Fibroblast of skin of left biceps (primary cell): ENCODE results near the gene ZNF619.
"Not testable (repeated sequence)": the region's sequence is repeated elsewhere in the genome, so short reads cannot be mapped to it uniquely, and the experiment has no call there.

ENCODE experiments used
- DNase-seq, 2 experiments: peaks; one replicate each; pipeline ENCODE4 v3.0.0-alpha.2; 2013; ENCODE audit warnings: low read depth in 2 of 2

ZNF619 gene

DNA sequence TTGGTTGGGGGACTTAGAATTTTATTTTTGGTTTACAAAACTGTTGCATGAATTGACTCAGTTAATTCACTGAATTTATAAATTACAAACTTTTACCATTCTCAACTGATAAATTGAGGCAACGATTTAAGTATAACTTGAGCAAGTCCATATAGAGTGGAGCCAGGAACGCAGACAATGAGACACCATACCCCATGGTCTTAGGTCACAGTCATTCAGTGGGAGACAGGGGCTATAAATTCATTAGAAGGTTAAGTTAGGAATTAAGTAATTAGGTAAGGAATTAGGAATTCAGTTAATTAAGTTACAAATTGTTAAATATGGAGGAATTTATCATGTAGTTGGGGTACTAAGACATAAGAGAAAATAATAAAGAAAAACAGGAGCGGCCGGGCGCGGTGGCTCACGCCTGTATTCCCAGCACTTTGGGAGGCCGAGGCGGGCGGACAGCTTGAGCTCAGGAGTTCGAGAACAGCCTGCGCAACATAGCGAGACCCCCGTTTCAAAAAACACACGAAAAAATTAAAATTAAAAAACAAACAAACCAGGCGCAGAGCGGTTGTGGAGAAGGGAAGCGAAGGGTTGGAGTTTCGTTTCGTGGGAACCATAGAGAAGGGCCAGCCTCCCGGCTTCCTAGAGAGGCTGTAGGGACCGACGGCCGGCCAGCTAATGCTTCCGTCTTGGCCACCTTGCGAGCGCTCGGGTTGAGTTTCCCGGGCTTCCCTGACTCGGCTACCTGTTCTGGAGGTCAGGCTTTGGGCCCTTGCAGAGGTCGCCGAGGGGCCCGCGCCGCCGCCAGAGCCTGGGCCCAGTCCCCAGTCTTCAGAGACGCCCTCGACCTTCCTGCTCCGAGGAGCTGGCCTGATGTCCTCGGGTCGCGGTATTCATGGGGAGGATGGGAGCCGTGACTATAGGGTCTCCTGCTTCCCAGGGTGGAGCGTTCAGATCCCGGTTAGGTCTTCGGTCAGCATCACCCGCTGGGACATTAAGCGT is at the start of gene ZNF619:
TSS of gene ZNF619 (plus strand) at position 645 of the 993 bp plus-strand sequence. CDS start 858 bp downstream, outside the sequence.
- DNase-seq, result peak; percentile 33 to 40

DNA sequence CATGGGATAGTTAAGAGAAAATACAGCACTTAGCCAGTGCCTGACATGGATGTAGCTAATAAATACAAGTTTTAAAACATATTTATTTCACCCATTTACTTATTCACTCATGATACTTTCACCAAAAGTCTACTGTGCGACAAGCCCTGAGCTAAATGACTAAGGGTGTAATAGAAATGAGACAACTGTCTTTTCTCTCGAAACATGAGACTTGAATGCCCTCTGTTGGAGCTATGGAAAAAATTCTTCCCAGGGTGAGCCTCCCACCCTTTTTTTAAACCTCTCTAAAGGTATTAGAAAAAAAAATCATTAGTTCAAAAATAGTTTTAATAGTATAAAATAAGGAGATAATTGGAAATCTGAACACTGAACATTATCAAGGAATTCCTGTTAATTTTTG is 44.1 kb upstream of the ZNF619 start:
- no peak for DNase-seq

DNA sequence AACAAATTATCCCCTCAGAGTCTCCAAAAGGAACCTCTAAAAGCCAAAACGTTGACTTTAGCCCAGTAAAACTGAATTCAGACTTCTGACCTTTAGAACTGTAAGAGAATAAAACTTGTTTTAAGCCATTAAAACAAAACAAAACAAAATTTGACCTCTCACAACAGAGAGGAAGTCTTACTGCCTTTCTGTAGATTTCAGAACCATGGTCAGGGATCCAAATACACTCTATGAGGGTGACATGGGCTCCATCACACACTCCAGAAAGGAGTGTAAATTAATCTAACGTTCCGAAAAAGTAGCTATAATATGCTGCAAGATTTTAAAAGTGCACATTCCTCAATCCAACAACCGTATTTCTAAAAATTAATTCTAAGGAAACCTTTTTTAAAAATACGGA is 39.0 kb upstream of the ZNF619 start:
- DNase-seq, result no peak

DNA sequence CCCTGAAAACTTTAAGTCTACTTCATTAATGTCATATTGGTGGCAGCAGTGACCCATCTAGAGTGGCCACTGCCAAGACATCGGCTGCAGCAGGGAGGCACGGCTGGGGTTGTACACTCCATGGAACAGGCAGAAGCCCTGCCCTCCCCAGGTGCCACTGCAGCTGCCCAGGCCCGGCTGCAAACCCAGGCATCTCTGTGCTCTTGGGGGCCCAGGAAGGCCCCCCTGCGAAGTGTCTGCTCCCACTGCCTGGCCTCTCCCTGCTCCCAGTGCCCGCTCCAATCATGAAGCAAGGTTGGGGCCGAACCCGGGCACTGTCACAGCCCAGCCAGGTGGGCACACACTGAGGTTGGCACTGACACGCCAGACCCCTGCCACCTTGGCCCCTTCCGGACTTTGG is 31.9 kb upstream of the ZNF619 start:
- DNase-seq, result no peak

DNA sequence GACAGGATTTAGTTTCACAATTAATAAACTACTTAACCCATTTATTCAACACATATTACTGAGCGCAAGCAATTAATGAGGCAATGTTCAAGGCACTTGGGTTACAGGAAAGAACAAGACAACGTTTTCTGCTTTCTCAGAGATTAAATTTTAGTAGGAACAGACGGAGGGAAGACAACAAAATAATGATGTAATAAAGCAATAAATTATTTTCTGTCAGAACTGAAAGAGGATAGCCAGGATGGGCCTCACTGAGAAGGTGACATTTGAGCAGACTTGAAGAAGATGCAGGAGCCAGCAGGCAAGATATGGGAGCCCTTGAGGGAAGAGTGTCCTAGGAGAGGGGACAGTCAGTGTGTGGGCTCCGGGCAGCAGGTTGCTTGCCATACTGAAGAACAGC is 31.0 kb upstream of the ZNF619 start:
- DNase-seq, result no peak

DNA sequence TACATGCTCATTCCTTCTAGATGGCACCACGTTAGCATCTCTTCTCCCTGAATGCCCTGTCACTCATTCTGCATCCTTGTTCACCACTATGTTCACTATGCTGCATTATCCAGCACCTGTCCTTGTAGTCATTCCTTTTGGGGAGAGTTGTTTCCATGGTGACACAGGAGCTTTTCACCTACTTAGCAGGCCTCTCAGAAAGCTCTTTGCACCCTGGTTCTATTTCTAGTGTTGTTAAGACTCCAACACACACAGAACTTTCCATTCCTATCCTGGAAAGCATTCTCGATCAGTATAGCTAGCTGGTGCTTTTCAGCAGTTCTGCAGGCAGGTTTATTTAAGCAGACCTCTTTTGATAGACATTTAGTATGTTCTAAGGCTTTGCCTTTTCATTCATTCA is 26.5 kb upstream of the ZNF619 start:
- no peak for DNase-seq

DNA sequence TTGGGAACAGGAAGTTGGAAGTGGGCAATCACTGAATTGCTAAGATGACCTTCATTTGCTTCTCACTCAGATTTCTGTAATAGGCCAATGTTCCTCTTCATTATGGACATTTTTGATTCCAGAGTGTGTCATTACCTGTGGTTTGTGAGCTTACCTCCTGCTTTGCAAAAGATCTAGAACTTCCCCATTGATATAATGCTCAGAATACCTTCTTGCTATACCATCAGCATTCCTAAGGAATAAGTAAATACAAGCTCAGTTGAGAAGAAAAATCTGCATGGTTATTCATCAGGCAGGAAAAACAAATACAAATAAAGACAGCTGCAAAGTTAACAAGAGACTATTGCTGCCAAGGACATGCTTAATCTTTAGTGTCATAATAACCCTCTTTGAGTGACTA is 25.4 kb upstream of the ZNF619 start:
- DNase-seq, result no peak

DNA sequence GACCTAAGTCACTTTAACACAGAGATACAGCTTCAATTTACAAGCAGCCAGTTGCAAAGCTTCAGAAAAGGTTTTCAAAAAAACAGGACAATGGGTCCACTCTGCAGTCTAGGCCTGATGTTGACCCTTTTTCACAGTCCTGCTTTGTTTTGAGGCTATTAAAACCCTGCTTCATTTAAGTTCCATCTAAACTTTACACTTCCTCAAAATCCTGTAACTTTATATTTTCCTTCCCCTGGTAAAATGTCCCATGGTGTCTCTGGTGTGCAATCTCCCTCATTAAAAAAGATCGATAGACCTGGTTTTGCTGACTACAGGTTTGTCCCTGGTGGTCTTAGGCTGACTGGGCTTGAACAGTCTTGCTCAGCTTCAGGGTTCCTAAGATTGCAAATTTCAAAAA is 24.9 kb upstream of the ZNF619 start:
- no peak for DNase-seq

DNA sequence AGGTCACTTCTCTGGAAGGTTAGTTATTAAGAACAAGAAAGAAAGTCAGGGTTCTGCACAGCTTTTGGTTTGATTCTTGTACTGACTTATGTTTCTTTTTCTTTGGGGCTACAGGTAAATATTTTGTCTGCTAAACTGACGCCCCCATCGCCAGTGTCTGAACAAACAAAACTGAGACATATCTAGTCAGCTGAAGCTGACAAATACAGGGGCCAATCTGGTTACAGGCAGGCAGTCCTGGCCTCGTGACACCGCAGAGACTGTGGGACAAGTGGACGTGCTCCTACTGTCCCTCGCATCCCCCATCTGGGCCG is 24.4 kb upstream of the ZNF619 start:
- no peak for DNase-seq

DNA sequence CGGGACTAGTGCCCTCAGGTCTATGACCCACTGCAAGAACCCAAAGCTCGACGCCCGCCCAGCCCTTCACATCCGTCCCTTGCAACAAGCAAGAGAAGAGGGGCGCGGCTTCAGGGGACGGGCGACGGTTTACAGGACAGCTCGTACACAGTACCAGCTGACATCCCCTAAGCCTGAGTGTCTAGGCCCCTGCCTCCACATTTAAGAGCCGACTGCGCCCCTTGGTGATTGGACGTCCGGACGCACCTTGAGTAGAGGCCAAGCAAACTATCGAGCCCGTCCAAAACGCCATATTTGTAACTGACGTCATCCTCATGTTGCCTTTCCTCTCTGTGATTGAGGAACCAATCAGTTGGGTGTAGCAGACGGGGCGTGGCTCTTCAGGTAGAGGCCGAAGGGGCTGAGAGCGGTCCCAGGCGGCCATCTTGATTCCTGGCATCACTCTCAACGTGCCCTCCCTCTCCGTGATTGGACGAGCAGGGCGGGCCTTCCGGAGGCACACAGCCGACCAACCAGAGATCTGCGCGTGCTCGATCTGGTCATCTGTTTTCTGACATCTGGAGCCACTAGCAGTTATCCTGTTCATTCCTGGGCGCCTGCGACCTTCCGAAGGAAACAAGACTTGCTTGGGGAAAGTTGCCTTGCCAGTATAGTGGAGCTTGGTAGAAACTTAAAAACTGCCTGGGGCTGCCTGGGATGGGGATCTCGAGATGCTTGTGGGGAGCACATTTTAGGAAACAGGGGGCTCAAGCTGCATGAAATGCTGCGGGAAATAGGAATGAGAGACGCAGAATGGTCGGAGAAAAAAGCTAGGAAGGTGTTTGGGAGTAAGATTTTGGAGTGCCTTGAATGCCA is 23.8 kb upstream of the ZNF619 start:
- DNase-seq, result peak; percentile 92 to 93

DNA sequence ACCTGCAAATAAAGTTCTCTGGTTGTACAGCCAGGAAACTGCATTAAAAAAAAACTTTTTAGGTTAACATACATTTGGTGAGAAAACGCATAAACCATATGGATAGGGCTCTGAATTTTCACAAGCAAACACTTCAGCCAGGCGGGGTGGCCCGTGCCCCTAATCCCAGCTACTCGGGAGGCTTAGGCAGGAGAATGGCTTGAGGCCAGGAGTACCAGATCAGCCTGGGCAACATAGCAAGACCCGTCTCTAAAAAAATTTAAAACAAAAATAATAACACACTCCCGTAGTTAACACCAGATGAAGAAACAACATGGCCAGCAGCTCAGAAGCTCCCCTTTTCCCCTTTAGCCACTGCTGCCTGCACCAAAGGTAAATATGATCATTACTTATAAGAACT is 23.0 kb upstream of the ZNF619 start:
- DNase-seq, result no peak

DNA sequence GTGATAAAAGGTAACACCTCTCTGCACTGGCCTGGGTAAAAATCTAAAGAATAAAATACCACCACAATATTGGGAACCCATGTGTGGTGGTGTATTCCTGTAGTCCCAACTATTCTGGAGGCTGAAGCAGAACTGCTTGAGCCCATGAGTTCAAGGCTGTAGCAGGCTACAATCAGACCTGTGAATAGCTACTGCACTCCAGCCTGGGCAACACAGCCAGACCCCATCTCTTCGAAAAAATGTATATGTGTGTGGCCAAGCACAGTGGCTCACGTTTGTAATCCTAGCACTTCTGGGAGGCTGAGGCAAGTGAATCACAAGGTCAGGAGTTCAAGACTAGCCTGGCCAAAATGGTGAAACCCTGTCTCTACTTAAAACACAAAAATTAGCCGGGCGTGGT is 21.6 kb upstream of the ZNF619 start:
- DNase-seq, result no peak

DNA sequence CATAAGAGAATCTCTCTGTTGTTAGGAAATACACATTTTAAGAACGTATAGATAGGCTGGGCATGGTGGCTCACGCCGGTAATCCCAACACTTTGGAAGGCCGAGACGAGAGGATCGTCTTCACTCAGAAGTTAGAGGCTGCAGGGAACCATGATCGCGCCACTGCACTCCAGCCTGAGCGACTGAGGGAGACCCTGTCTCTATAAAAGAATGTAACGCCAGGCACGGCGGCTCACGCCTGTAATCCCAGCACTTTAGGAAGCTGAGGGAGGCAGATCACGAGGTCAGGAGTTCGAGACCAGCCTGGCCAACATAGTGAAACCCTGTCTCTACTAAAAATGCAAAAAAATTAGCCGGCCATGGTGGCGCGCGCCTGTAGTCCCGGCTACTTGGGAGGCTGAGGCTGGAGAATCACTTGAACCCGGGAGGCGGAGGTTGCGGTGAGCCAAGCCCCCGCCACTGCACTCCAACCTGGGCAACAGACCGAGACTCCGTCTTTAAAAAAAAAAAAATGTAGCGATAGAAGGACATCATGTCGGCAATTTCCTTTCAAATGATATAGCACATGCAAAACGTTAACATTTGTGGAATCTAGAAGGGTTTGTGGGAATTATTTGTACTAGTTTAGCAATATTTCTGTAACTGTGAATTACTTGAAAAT is 20.5 kb upstream of the ZNF619 start:
- DNase-seq, result no peak

DNA sequence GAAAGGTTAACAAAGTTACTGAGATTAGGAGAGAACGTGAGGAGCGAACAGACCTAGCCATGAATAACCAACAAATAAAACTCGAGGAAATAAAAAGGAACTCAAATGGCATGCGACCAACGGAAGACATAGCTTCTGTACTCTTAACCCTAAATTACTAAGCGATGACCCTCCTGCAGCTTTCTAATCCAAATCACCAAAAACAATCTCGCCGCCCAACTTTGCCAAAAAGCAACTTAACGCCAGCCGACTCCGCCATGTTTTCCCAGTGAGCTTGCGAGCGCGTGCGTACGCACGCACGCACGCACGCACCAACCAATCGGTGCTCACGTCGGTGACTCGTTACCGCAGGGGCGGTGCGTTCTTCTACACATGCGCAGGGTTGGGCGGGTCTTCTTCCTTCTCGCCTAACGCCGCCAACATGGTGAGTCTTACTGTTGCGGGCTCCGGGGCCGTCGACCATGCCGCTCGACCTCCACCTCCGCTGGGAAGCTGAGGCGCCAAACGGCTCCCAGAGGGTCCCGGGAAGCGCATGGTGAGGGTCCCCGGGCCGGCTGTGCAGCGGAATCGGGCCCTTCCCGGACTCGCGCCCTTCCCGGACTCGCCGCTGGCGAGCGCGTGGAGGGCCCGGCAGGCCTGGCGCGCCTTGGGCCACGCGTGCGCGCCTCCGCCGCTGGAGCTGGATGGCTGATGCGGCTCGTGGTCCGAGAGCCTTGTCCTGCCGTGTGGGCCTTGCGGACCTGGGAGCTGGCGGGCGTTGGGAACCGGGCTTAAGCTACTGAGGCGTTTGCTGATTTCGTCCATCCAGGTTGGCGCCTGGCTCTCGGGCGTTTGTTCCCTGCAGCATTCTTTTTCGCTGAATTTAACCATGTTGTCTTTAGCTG is 19.7 kb upstream of the ZNF619 start, which contains the start of gene RPL14:
TSS of gene RPL14 (plus strand) at position 400 of the 884 bp plus-strand sequence. CDS start at position 533, 133 bp downstream.
- DNase-seq, result peak; percentile 85 to 86

DNA sequence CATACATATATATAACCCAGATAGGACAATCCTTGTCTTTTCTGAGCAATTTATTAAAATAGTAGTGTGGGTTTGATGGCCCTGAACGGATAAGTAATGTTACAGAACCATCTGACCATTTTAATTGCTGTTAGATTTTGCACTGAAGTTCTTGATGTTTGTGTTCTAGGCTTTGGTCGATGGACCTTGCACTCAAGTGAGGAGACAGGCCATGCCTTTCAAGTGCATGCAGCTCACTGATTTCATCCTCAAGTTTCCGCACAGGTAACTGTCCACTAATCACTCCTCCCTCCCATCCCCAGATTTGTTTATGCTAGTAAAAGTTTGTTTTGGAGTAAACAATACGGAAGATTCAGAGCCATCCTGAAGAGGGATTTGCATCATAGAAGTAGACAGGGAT is 18.4 kb upstream of the ZNF619 start:
- DNase-seq, result no peak

DNA sequence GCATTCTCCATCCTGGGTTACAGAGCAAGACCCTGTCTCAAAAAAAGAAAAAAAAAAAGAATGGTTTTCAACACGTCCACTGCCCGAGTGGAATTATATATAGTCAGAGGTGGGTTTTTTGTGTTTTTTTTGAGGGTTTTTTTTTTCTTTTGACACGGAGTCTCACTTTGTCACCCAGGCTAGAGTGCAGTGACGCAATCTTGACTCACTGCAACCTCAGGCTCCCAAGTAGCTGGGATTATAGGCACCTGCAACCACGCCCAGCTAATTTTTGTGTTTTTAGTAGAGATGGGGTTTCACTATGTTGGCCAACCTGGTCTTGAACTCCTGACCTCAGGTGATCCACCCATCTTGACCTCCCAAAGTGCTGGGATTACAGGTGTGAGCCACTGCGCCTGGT is 16.4 kb upstream of the ZNF619 start:
- DNase-seq, result not testable (repeated sequence)

DNA sequence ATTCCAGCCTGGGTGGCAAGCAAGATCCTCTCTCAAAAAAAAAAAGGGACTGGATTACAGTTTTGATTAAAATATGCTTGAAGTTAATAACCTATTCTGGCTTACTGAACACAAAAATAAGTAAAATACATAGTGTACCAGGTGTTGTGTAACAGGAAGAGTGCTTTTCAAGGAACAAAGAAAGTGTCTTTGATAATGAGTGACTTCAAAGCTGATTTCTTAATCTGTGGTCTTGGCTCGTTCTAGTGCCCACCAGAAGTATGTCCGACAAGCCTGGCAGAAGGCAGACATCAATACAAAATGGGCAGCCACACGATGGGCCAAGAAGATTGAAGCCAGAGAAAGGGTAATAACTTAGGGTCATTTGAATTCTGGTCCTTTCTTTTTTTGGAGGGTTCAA is 15.8 kb upstream of the ZNF619 start:
- no peak for DNase-seq

DNA sequence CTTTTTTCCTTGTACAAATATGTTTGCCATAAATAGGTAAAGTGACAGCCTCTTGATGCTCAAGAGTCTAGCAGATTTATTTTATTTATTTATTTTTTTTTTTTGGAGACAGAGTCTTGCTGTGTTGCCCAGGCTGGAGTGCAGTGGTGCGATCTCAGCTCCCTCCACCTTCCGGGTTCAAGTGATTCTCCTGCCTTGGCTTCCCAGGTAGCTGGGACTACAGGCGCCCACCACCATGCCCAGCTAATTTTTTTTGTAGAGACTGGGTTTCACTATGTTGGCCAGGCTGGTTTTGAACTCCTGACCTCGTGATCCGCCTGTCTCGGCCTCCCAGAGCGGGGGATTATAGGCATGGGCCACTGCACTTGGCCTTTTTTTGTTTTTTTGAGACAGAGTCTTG is 14.1 kb upstream of the ZNF619 start:
- DNase-seq, result not testable (repeated sequence)

DNA sequence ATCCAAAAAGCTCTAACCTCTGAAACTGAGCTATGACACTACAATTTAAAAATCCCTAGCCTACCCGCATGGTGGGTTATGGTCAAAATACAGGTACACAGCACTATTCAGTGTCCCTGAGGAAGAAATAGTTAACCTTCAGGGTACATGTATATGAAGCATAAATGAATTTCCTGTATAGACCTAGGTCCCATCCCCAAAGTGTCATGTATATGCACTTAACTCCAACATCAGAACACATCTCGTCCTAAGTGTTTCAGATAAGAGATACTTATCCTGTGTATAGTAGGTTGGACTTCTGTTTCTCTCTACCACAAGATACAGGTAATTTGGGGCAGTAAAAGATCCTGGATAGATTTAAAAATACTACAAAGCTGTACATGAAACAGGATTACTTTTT is 13.3 kb upstream of the ZNF619 start:
- no peak for DNase-seq

DNA sequence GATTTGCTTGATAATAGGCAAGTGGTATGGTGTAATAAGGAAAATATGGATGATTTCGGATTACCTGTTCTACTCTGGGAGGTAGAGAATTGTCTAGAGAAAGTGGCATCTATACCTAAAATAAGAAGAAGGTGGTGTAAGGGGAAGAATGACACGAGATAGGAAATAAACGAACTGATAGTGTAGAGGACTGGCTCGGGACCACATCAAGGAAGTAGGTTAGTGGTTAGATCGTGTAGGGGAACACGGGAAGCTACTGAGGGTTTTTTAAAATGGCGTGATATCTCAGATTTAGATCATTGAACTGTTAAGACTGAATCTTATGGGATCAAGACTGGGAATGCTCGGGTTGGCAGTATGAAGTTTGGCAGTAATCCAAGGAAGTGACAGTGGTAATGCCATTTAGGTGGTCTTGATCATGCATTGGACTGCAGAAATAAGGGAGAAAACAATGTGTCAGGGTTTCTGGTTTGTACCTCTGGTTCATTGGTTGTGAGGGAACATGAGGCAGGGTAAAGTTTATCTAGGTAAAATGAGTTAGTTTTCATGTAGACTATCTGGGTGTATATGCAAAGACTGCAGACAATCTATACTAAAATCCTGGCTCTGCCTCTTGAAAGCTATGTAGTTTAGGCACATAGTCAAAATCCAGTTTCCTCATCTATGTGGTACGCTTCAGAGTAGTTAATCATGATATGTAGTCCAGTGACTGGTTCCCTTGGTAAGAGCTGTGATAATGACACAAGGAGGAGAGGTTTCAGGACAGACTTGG is 12.4 kb upstream of the ZNF619 start:
- DNase-seq, result no peak

DNA sequence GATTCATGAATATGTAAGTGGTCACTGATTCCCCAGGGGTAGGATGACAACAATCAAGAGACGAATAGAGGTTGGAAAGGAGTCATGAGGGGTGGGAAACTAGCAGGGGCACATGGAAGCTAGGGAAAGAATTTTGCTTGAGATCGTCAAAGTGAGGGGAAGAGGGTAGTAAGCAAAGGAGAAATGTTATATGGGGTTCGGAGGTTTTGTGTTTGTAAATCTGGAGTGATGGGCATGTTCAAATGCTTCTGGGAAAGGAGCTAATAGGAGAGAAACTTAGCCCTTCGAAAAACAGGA is 11.9 kb upstream of the ZNF619 start:
- DNase-seq, result no peak
